ENCODE measurements around the gene ADD1. TPM values are rescaled to one million over a fixed set of nuclear protein-coding genes. Genes with fewer than 3 reads are reported as not detected.
A peak's percentile ranks its signal among the peaks of the same experiment; 100 is the strongest.

Gene ADD1
- total RNA-seq, 1 experiment from 2014 or later = 181 TPM

GRCh38 chr4:2805712-2806389, 37.8 kb upstream of the ADD1 start:
- Histone ChIP-seq H3K27ac (no peak overlapping the region), H3K9me2 (ENCODE audit: insufficient read depth) (no peaks in the 10 kb centered on the region), H3K4me3 (no peak overlapping the region), H3K9me3 (ENCODE audit: insufficient read depth, low read depth) (no peaks in the 10 kb centered on the region), H3K79me2 (ENCODE audit: low read depth) (no peaks in the 10 kb centered on the region; the same call in 1 of the 2 replicates), H2AFZ (no peak overlapping the region), H3K36me3 (ENCODE audit: low read depth) (no peaks in the 10 kb centered on the region), H3F3A (ENCODE audit: insufficient read depth, low read depth) (peaks cover 8% of the 10 kb centered on the region), H4K20me1 (ENCODE audit: insufficient read depth) (peaks cover 6% of the 10 kb centered on the region; the same call in 1 of the 2 replicates), H3K27me3 (ENCODE audit: insufficient read depth, low read depth) (no peaks in the 10 kb centered on the region), H3K4me1 (replicated peaks; ENCODE audit: insufficient read depth) (peaks cover 36% of the 10 kb centered on the region), H3K4me2 (peak overlapping the region; percentile 65)
- ChIA-PET CTCF (interaction anchor here (0.5 kb wide), 1 partner anchor 60 kb away, joined by 6 read pairs; no protein-coding TSS in a partner anchor), POLR2A (ENCODE audit: unreplicated experiment) (no interaction called here)
- peak; percentile 69 to 85 for DNase-seq
- TF ChIP-seq, protein P1, sequence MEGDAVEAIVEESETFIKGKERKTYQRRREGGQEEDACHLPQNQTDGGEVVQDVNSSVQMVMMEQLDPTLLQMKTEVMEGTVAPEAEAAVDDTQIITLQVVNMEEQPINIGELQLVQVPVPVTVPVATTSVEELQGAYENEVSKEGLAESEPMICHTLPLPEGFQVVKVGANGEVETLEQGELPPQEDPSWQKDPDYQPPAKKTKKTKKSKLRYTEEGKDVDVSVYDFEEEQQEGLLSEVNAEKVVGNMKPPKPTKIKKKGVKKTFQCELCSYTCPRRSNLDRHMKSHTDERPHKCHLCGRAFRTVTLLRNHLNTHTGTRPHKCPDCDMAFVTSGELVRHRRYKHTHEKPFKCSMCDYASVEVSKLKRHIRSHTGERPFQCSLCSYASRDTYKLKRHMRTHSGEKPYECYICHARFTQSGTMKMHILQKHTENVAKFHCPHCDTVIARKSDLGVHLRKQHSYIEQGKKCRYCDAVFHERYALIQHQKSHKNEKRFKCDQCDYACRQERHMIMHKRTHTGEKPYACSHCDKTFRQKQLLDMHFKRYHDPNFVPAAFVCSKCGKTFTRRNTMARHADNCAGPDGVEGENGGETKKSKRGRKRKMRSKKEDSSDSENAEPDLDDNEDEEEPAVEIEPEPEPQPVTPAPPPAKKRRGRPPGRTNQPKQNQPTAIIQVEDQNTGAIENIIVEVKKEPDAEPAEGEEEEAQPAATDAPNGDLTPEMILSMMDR (conservative IDR thresholded peaks at IDR 0.05) = no peak
- TF ChIP-seq EZH2 (IDR thresholded peaks at IDR 0.05; ENCODE audit: low read depth) = no peak
- intact Hi-C loops (cut with micrococcal nuclease; ENCODE audit: unreplicated experiment) = no loop called here
- BruUV-seq (replicated peaks) = no TSS peak

DNA sequence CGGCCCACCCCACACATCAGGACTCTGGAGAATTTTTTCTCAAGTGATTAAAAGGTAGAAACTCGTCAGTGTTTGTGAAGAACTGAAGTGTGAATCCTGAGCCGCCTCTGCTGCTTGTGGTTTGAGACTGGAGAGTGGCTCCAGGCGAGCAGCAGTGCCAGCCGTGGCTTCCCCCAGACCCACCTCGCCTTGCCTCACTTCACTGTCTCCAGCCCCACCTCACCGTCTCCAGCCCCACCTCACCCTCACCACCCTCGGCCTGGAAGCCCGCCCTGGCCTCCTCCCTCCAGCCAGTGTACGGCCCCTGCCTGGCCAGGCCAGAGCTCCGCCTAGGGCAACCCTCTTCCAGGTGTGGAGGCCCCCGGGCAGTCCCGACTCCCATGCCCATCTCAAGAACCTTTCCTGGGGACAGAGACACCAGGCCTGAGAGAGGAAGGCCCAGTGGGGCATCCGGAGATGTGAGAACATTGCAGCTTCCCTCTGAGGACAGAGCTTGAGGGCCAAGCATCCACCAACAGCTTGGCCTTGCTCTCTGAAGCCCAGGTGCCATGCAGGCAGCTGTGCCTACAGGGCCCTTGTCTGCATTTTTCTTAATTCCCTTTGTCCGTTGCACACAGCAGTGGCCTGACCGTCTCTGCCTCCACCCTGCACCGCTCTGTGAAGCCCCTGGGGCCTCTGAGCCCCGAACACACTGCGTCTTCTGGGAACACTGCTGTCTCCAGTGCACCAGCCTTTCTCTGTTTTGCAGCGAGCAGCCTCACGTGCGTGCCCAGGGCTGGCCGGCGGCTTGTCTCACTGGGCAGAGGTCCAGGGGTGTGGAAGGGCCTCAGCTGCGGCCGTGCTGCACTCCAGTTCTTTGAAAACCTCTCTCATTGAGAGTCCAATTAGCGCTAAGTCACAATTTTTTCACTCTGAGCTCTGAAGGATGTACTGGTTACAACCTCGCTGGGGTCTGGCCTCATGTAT, 37.0 kb upstream of the ADD1 start:
- Histone ChIP-seq H3K9me2 (ENCODE audit: insufficient read depth) (no peaks in the 10 kb centered on the region), H3K36me3 (ENCODE audit: low read depth) (no peaks in the 10 kb centered on the region), H2AFZ (no peak overlapping the region), H3K79me2 (ENCODE audit: low read depth) (no peaks in the 10 kb centered on the region), H3K4me3 (no peak overlapping the region), H3K9me3 (ENCODE audit: insufficient read depth, low read depth) (no peaks in the 10 kb centered on the region), H4K20me1 (ENCODE audit: insufficient read depth) (peaks cover 6% of the 10 kb centered on the region; the same call in 1 of the 2 replicates), H3F3A (ENCODE audit: insufficient read depth, low read depth) (peaks cover 3% of the 10 kb centered on the region), H3K4me1 (replicated peaks; ENCODE audit: insufficient read depth) (peaks cover 32% of the 10 kb centered on the region), H3K4me2 (peak overlapping the region; percentile 65), H3K27ac (no peak overlapping the region), H3K27me3 (ENCODE audit: insufficient read depth, low read depth) (no peaks in the 10 kb centered on the region)
- DNase-seq = no peak
- intact Hi-C loops (cut with micrococcal nuclease; ENCODE audit: unreplicated experiment) = no loop called here
- ChIA-PET CTCF (interaction anchor here (0.5 kb wide), 1 partner anchor 59 kb away, joined by 6 read pairs; no protein-coding TSS in a partner anchor), POLR2A (ENCODE audit: unreplicated experiment) (no interaction called here)
- no TSS peak for BruUV-seq (replicated peaks)
- TF ChIP-seq EZH2 (IDR thresholded peaks at IDR 0.05; ENCODE audit: low read depth) = no peak
- TF ChIP-seq, protein P1 (conservative IDR thresholded peaks at IDR 0.05) = no peak

DNA sequence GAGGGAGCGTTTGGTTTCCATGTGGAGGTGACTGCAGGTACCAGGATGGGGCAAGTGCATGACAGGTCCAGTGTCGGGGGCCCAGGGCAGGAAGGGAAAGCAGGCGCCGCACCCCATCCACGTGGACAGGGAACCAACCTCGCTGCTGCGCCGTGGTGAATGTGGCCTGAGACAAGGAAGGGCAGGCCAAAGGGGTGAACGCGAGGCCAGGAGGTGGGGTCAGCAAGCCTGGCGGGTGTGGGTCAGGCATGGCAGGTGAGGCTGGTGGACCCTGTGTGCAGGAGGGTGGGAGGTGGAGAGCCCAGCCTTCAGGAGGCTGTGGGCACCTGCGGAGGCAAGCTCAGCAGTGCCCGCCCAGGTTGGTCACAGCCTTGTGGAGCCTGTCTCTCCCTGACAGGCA, 36.1 kb upstream of the ADD1 start:
- POLR2A ChIA-PET (ENCODE audit: unreplicated experiment) = interaction anchor here (0.6 kb wide), 1 partner anchor 24 kb away, joined by 6 read pairs; no protein-coding TSS in a partner anchor
- H3K27ac ChIP-seq = no peak overlapping the region
- H3K4me1 ChIP-seq (replicated peaks; ENCODE audit: insufficient read depth) = peaks cover 32% of the 10 kb centered on the region

More for the DNA sequence above, 36.1 kb upstream of the ADD1 start:
- peaks cover 6% of the 10 kb centered on the region; the same call in 1 of the 2 replicates for H4K20me1 ChIP-seq (ENCODE audit: insufficient read depth)
- no peaks in the 10 kb centered on the region for H3F3A ChIP-seq (ENCODE audit: insufficient read depth, low read depth)
- TF ChIP-seq, protein P1 (conservative IDR thresholded peaks at IDR 0.05) = no peak
- no peak for TF ChIP-seq EZH2 (IDR thresholded peaks at IDR 0.05; ENCODE audit: low read depth)
- H3K9me3 ChIP-seq (ENCODE audit: insufficient read depth, low read depth) = no peaks in the 10 kb centered on the region
- CTCF ChIA-PET = no interaction called here
- H3K27me3 ChIP-seq (ENCODE audit: insufficient read depth, low read depth) = no peaks in the 10 kb centered on the region
- no peak overlapping the region for H3K4me2 ChIP-seq
- H3K36me3 ChIP-seq (ENCODE audit: low read depth) = no peaks in the 10 kb centered on the region
- DNase-seq = no peak
- BruUV-seq (replicated peaks) = no TSS peak
- no peaks in the 10 kb centered on the region for H3K79me2 ChIP-seq (ENCODE audit: low read depth)
- intact Hi-C loops (cut with micrococcal nuclease; ENCODE audit: unreplicated experiment) = no loop called here
- no peak overlapping the region for H3K4me3 ChIP-seq
- H2AFZ ChIP-seq = no peak overlapping the region
- H3K9me2 ChIP-seq (ENCODE audit: insufficient read depth) = no peaks in the 10 kb centered on the region
